Activated CD8-positive, alpha-beta T cell treated with anti-CD3 and anti-CD28 coated beads for 36 hours (primary cell): ENCODE data around the gene GAD1. TPM values are rescaled to one million over a fixed set of nuclear protein-coding genes. Genes with fewer than 3 reads are reported as not detected.
A peak's percentile ranks its signal among the peaks of the same experiment; 100 is the strongest.

Source experiments
- ATAC-seq: fragments of 200-7000 bp; cut with Tn5 transposase; one replicate; pipeline ENCODE4 v1.10.0; 2021; ENCODE audit warnings: mild to moderate bottlenecking, moderate library complexity
- CTCF ChIA-PET: fragments of 350-600 bp; sonication (Branson Sonifier 250); formaldehyde crosslinking; loops from one replicate; lab custom pipeline; 2021; ENCODE audit warnings: antibody characterized with exemption; lab: Charles Lee
- POLR2A ChIA-PET: fragments of 350-600 bp; sonication (Branson Sonifier 250); formaldehyde crosslinking; loops from one replicate; lab custom pipeline; 2021; ENCODE audit warnings: antibody characterized with exemption; lab: Charles Lee
- DNase-seq: peaks from one replicate; pipeline ENCODE4 v3.0.0-alpha.2; 2020
- H3K27ac Mint-ChIP-seq: one replicate; pipeline ENCODE4 v1.8.0; 2021; ENCODE audit warnings: mild to moderate bottlenecking, mixed read lengths
- H3K27me3 Mint-ChIP-seq: one replicate; pipeline ENCODE4 v1.8.0; 2021; ENCODE audit warnings: mixed read lengths
- H3K36me3 Mint-ChIP-seq: one replicate; pipeline ENCODE4 v1.8.0; 2021; ENCODE audit warnings: low read depth, mixed read lengths
- H3K4me1 Mint-ChIP-seq: one replicate; pipeline ENCODE4 v1.8.0; 2021; ENCODE audit warnings: low read depth, mixed read lengths
- H3K4me3 Mint-ChIP-seq: one replicate; pipeline ENCODE4 v1.8.0; 2021; ENCODE audit warnings: mild to moderate bottlenecking, moderate library complexity, mixed read lengths
- H3K9me3 Mint-ChIP-seq: one replicate; pipeline ENCODE4 v1.8.0; 2021; ENCODE audit warnings: mixed read lengths
- CTCF ChIP-seq: fragments of 200-600 bp; IDR thresholded peaks from one replicate; pipeline ENCODE4 v1.8.0; 2022; ENCODE audit warnings: antibody characterized with exemption, mild to moderate bottlenecking
- intact Hi-C: fragments of 100-400 bp; cut with micrococcal nuclease; formaldehyde crosslinking; loops from one replicate; pipeline ENCODE4 v1.10.0; 2022
- total RNA-seq, 2 experiments: library from RNA; stranded (reverse); gene quantifications; one replicate each; pipeline ENCODE4 v1.2.3, GENCODE V29; 2021

Gene GAD1
- total RNA-seq, 2 experiments from 2014 or later: 1.3 to 2.5 TPM

GRCh38 chr2:170820757-170821530 is 4.3 kb downstream of the GAD1 start:
- ChIA-PET POLR2A (no interaction called here), CTCF (interaction anchor here (0.9 to 3.1 kb wide), 16 partner anchors 8 to 459 kb away, joined by 3 to 20 read pairs (median 5); partner anchors contain the start of genes ERICH2 and GORASP2)
- ATAC-seq: no peak
- H3K9me3 Mint-ChIP-seq: no peaks in the 10 kb centered on the region
- no peak for DNase-seq
- H3K4me1 Mint-ChIP-seq: peaks cover 44% of the 10 kb centered on the region
- no peak for TF ChIP-seq CTCF
- H3K36me3 Mint-ChIP-seq: no peaks in the 10 kb centered on the region
- intact Hi-C loops: no loop called here
- H3K27ac Mint-ChIP-seq: no peak overlapping the region
- peak overlapping the region; percentile 55 for H3K4me3 Mint-ChIP-seq
- H3K27me3 Mint-ChIP-seq: peaks cover 81% of the 10 kb centered on the region

DNA sequence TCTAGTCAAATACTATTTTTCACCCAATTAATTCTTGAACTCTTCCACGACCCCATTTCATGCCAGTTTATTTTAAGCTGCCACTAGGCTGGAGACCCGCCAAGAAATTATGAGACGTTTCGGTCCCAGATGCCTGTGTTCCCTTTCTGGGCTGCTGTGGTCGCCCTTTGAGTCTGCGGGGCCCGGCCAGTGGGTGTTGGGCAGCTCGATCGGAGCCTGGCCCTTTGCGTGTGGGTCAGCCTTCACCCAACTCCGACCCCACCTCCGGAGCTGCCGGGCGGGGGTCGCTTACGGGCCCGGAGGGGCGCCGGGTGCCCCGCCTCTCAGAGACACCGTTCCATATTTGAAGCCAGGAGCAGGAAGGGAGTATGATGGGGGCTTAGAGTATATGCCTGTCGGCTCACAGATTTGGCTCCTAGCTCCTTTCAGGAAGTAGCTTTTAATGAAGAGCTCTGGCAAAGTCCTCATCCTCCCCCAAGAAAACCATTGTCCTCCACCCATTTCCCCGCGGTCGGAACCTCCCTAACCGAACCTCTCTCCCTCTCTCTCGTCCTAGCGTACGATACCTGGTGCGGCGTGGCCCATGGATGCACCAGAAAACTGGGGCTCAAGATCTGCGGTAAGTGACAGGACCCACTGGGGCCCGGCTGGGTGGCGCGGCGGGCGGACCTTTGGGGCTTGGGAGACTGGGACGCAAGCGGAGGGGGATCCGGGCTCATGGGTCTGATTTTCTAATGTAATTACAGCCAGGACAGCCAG is 5.0 kb downstream of the GAD1 start:
- Mint-ChIP-seq H3K27me3 (peaks cover 78% of the 10 kb centered on the region), H3K4me3 (peak overlapping the region; percentile 48), H3K27ac (no peak overlapping the region), H3K4me1 (peaks cover 40% of the 10 kb centered on the region), H3K9me3 (no peaks in the 10 kb centered on the region), H3K36me3 (no peaks in the 10 kb centered on the region)
- intact Hi-C loops: no loop called here
- no peak for TF ChIP-seq CTCF
- ChIA-PET POLR2A (no interaction called here), CTCF (interaction anchor here (1.0 to 3.1 kb wide), 13 partner anchors 8 to 460 kb away, joined by 3 to 20 read pairs (median 5); partner anchors contain the start of genes ERICH2 and GORASP2)
- DNase-seq (no peak), ATAC-seq (no peak)

DNA sequence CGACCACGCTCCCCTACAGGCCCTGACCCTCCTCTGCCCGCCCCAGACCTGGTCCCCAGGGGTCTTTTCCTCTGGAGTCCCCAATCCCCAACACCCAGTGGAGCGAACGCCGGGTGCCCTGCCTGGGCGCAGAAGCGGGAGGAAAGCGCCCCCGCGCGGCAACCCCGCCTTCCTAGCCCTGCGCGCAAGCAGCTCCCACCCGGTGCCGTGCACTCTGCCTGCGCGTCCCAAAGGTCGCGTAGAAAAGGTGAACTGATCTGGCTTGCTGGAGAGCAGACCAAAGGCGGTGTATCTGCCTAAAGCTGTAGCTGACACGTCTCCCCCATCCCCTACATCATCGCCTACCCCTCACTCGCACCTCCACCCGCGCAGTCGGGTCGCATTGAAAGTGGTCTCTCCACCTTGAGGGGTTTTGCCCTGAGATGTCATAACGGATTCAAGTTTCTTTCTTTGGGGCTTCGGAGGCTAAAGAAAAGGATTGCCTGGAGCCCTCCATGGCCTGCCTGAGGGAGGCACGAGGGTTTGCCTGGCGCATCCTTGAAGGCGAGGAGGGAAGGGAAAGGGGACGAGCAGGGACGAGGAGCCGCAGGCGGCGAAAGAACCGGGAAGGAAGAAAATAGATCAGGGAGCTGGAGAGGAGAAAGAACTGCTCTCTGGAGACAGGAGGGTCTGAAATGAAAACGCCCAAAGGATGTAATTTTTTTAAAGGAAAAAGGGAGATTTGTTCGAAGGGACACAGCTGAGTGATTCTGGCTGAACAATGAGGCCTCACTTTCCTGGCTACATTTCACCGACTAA is 5.8 kb downstream of the GAD1 start:
- CTCF ChIA-PET: interaction anchor here (0.7 to 3.1 kb wide), 14 partner anchors 9 to 461 kb away, joined by 3 to 20 read pairs (median 5); no protein-coding TSS in a partner anchor
- H3K36me3 Mint-ChIP-seq: no peaks in the 10 kb centered on the region
- H3K27me3 Mint-ChIP-seq: peaks cover 75% of the 10 kb centered on the region
- H3K27ac Mint-ChIP-seq: no peak overlapping the region
- no peak for TF ChIP-seq CTCF
- POLR2A ChIA-PET: no interaction called here
- H3K4me3 Mint-ChIP-seq: peak overlapping the region; percentile 48
- intact Hi-C loops: no loop called here
- H3K4me1 Mint-ChIP-seq: peaks cover 37% of the 10 kb centered on the region
- ATAC-seq (peak; percentile 63), DNase-seq (peak; percentile 65)
- H3K9me3 Mint-ChIP-seq: no peaks in the 10 kb centered on the region

DNA sequence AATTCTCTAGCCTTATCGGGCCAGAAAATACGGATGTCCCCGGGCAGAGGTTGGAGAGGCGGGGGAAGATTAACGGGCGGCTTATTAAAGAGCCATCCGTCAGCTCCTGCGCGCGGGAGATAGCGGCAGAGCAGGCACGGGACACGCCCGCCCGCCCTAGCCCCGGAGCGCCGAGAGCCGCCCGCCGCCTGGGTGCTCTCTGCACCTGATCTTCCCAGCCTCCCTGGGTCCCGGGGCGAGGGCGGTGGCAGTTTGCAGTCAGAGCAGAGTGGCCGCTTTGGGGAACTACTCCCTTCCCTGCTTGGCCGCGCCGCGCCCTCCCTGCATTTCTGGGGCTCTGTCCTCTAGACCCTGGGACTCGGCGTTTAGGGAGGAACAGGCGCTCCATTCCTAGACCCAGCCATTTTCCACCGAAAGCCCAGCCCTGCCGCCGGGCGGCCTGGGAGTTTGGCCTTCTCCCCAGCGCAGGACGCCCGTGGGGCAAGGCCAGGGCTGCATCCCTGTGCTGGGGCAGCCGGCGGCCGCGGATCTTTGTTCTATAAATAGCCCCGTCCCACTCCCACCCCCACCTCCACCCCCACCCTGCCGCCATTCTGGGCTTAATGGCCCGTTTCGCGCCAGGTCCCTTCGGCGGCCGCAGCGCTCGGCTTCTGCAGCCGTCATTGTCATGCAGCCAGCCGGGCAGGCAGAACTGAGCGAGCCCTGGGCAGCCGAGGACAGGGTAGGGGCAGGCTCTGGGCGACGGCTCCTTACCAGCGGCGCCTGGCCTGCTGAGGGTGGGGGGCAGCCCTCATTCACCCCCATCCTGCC is 6.6 kb downstream of the GAD1 start:
- intact Hi-C loops: no loop called here
- CTCF ChIA-PET: interaction anchor here (0.7 to 3.1 kb wide), 10 partner anchors 8 to 462 kb away, joined by 3 to 20 read pairs (median 7); no protein-coding TSS in a partner anchor
- POLR2A ChIA-PET: no interaction called here
- no peaks in the 10 kb centered on the region for H3K36me3 Mint-ChIP-seq
- H3K9me3 Mint-ChIP-seq: no peaks in the 10 kb centered on the region
- no peak for ATAC-seq
- peaks cover 35% of the 10 kb centered on the region for H3K4me1 Mint-ChIP-seq
- no peak for TF ChIP-seq CTCF
- H3K27me3 Mint-ChIP-seq: peaks cover 71% of the 10 kb centered on the region
- peak overlapping the region; percentile 48 for H3K4me3 Mint-ChIP-seq
- H3K27ac Mint-ChIP-seq: no peak overlapping the region
- DNase-seq: peak; percentile 36
